Skeletal muscle cell (primary cell): ENCODE results near the gene SCRG1.

Experiments
- DNase-seq: peaks from one replicate; pipeline ENCODE4 v3.0.0-alpha.2; 2010; ENCODE audit warnings: low read depth
- H3K4me3 ChIP-seq: 2 replicates; pipeline ENCODE4 v1.5.1; 2011; ENCODE audit warnings: low read depth, mild to moderate bottlenecking, control low read depth, low read length, moderate library complexity

Gene SCRG1

DNA sequence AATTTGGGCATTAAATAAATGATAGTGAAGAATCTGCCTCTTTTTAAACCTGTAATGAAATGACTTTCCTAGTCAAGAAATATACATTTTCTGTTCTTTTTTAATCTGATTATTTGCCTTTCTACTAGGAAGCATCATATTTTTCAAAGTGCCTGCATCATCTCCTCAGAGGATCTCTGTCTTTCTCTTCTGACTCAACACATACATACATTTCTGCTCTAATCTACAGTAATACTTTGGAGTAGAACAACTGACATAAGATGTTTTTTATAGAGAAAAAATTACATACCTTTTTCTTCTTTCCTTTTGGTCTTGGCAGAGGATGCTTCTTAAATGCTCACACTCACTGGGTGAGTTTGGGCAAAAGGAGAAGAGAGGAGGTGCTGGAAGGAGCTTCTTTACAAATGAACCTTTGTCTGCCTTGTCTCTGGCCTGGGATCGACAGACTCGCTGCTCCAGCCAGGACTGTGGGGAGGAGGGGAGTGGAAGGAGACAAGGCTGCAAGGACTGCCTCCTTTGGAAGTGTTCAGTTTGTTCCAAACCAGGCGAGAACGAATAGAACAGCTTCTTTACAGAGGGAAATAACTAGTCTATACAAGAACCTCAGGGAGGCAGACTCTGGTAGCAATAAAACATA lies at the start of gene SCRG1:
Gene SCRG1, minus strand, starts transcription at position 338 of the 637 bp plus-strand sequence. CDS start 7,702 bp downstream, outside the sequence.
- DNase-seq, result no peak
- H3K4me3 ChIP-seq, result peak within 1 kb of the TSS; percentile 18

DNA sequence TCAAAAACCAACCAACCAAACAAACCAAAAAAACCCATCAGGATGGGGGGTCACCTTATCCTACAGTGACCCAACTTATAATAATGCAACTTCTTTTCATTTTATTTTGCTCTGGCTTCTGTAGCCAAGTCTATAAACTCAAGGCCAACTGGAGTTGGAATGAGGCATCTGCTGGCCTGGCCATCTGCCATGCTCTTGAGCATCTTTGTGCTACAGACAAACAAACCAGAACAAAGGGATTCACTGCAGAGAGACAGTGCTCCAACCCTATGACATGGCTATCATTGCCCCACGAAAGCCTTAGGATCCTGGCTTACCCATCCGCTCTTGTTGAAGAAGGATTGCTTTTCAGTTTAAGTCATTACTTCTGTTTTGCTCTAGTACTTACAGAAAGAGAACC lies 49.2 kb upstream of the SCRG1 start:
- peak; percentile 76 for DNase-seq

GRCh38 chr4:173446416-173446815 lies 47.5 kb upstream of the SCRG1 start:
- no peak overlapping the region for H3K4me3 ChIP-seq
- no peak for DNase-seq

More for the DNA sequence above, 49.2 kb upstream of the SCRG1 start:
- no peak overlapping the region for H3K4me3 ChIP-seq

DNA sequence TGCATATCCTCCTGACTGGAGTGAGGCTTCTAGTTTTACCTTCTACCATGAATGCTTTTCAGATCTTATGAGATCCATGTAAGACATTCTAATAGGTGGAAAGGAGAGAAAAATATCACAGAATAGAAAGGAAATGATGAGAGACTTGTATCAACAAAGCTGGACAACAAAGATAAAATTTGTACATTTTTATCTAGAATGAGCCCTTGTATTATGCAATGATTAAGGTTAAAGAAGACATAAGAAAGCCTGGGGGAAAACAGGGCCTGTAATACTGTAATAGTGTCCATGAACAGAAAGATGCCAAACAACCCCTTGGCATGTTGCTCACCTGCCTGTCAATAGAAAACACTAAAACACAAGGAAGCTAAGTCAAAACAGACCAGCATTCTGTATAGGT lies 44.2 kb upstream of the SCRG1 start:
- H3K4me3 ChIP-seq, result no peak overlapping the region
- no peak for DNase-seq

GRCh38 chr4:173442223-173442932 lies 43.5 kb upstream of the SCRG1 start:
- no peak for DNase-seq
- no peak overlapping the region for H3K4me3 ChIP-seq

DNA sequence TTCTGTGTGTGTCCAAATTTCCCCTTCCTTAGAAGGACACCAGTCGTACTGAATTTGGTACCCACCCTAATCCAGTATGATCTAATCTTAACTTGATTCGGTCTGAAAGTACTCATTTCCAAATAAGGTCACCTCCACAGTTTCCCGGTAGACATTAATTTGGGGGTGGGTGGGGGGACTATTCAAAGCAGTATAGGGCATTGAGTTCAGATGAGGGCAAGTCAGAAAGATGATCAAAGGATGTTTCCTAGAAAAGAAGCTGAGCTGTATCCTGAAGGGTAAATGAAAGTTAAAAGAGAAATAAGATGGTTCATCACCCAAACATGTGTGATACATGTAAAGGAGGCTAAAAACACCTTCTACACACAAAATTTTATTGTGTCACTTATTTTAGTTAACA lies 42.0 kb upstream of the SCRG1 start:
- DNase-seq, result no peak
- no peak overlapping the region for H3K4me3 ChIP-seq

GRCh38 chr4:173436771-173437265 lies 37.9 kb upstream of the SCRG1 start:
- H3K4me3 ChIP-seq, result no peak overlapping the region
- no peak for DNase-seq

DNA sequence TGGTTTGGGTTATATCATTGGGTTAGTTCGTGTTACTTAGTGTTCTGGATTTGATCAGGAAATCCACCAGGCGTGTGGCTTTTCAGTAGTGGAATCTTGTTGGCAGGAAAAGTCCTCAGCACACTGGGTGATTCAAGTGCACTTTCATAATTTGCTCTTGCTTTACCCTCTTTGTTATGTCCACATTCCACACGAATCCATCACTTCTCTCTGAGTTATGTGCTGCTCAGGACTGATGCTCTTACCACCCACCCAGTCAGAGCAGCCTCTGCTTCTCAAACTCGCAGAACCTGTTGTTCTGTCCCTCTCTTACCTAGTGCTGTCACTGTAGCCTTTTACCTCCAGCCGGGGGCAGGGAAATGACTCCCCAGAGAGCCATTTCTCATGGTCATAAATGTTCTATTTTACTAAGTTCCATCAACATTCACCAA lies 37.2 kb upstream of the SCRG1 start:
- no peak overlapping the region for H3K4me3 ChIP-seq
- peak; percentile 88 for DNase-seq

DNA sequence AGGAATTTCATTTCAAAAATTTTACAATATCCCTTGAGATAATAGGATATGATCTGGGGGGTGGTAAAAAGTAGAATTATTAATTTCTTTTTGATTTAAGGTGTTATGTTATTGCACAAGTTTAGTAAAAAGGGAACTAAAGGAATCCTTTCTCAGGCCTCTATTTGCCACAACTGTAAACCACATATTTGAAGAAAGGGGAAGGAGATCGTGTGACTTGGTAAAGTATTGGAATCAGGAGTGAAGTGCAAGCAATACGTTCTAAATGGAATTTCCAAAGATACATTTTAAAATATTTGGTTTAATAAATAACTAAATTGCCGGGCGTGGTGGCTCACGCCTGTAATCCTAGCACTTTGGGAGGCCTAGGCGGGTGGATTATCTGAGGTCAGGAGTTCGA lies 35.3 kb upstream of the SCRG1 start:
- no peak overlapping the region for H3K4me3 ChIP-seq
- DNase-seq, result no peak

DNA sequence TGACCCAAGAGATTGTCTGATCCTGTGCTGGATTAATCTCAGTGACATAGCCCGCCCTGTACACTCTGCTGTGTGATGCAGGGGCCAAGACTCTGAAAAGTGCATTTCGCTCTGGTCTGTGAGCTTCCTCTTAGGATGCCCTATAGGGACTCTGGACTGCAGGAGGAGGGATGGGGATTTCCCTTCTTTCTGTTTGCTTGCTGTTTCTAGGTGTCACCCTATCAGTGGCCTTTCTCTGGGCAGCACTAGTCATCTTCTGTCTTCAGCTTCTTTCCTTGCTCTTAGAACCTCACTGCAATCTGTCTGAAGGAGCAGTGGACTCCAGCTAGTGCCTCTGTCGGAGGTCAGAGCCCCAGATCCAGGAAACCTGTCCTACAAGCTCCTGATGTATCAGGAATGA lies 34.5 kb upstream of the SCRG1 start:
- no peak for DNase-seq
- no peak overlapping the region for H3K4me3 ChIP-seq

DNA sequence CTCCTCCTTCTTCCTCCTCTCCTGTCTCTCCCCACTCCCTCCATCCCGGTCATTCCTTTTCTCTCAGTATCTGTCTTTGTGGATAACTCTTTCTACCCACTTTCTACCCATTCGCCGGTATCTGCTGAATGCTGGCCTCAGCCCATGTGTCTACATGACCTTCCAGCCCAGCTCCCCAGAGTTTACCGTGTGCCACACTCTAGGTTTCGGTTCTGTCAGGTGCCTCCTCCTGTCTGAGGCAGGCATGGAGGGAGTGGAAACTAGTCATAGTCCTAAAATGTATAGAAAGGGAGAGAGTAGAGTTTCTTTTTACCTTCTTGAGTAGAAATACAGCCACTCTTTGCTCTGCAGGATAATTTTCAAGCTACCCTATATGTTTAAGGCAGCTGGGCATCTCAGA lies 33.5 kb upstream of the SCRG1 start:
- no peak for DNase-seq
- no peak overlapping the region for H3K4me3 ChIP-seq

GRCh38 chr4:173426064-173426463 lies 27.1 kb upstream of the SCRG1 start:
- H3K4me3 ChIP-seq, result no peak overlapping the region
- no peak for DNase-seq

GRCh38 chr4:173424899-173425805 lies 26.2 kb upstream of the SCRG1 start:
- no peak overlapping the region for H3K4me3 ChIP-seq
- DNase-seq, result peak; percentile 64

GRCh38 chr4:173420801-173421200 lies 21.9 kb upstream of the SCRG1 start:
- DNase-seq, result no peak
- no peak overlapping the region for H3K4me3 ChIP-seq

GRCh38 chr4:173420324-173420752 lies 21.4 kb upstream of the SCRG1 start:
- no peak for DNase-seq
- H3K4me3 ChIP-seq, result no peak overlapping the region

GRCh38 chr4:173418639-173419038 lies 19.7 kb upstream of the SCRG1 start:
- no peak for DNase-seq
- H3K4me3 ChIP-seq, result no peak overlapping the region

DNA sequence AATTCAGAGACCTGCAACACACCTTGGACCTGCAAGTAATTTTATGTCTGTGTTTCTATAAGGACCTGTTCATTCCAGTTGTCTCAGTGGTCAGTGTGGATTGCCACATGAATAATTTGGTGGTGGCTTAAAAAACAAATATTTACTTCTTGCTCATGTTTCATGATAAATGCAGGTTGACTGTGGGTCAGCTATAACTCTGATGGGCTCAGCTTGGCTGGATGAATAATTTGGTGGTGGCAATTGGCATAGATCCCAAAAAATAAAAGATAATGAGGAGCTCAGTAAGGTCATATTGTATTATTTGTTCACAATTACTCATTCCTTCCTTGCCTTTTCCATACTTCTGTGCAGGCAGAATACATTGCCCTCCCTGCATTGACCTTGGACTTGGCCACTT lies 18.9 kb upstream of the SCRG1 start:
- DNase-seq, result no peak

DNA sequence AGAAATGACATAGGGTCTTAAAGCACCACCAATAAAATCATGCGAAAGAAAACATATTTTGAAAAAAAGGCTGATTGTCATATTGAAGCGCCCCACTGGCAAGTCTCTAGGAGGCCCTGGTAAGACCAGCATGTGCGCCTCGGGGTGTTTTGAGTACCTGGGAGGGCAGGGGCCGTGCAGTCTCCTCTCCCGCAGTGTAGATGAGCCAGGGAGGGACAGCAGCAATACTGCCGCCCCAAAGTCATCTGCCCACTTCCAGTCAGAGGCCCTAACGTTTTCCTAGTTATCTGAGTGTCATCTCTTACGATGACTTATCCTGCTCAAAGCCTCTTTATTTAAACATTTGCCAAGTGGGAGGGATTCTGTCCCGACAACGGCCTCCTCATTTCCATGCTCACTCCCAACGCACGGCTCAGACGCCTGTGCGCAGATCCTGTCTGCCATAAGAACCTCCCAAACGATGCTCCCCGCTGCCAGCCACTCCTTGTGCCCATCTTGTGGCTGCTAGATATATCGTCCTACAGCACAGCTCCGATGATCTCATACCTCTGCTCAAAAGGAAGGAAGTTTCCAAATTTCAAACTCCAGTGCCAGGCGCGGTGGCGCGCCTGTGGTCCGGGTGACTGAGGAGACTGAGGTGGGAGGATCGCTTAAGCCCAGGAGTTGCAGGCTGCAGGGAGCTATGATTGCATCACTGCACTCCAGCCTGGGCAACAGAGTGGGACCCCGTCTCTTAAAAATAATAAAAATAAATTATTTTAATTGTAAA lies 17.2 kb upstream of the SCRG1 start:
- DNase-seq, result no peak
- H3K4me3 ChIP-seq, result no peak overlapping the region

More for the DNA sequence above, 18.9 kb upstream of the SCRG1 start:
- no peak overlapping the region for H3K4me3 ChIP-seq

GRCh38 chr4:173415092-173415491 lies 16.2 kb upstream of the SCRG1 start:
- no peak overlapping the region for H3K4me3 ChIP-seq
- peak; percentile 36 for DNase-seq
